Endothelial cell of umbilical vein (primary cell): Measurements from ENCODE around the gene DLG5. TPM values are rescaled to one million over a fixed set of nuclear protein-coding genes. Genes with fewer than 3 reads are reported as not detected.
A peak's percentile ranks its signal among the peaks of the same experiment; 100 is the strongest.

Experiments used
- BruUV-seq: library from RNA; stranded (reverse); fragments of 400-500 nt; replicated peaks from 2 replicates; lab custom pipeline; 2021; lab: Mats Ljungman, UMichigan
- CTCF ChIA-PET: fragments of 300-600, 350-600 bp; sonication (Branson Sonifier 250); formaldehyde crosslinking; loops from one replicate; lab custom pipeline; 2021; ENCODE audit warnings: antibody characterized with exemption, inconsistent platforms; lab: Charles Lee
- POLR2A ChIA-PET: fragments of 300-600, 350-600 bp; sonication (Branson Sonifier 250); formaldehyde crosslinking; loops from one replicate; lab custom pipeline; 2021; ENCODE audit warnings: antibody characterized with exemption, inconsistent platforms; lab: Charles Lee
- DNase-seq: peaks from one replicate; pipeline ENCODE4 v3.0.0-alpha.2; 2011; ENCODE audit warnings: low read depth, low spot score
- FAIRE-seq: peaks from 2 replicates; lab custom pipeline; 2011; peaks lifted over from hg19 to GRCh38; lab: Jason Lieb, UNC
- H2AFZ ChIP-seq: 2 replicates; pipeline ENCODE4 v1.6.0; 2012; ENCODE audit warnings: low read depth, low read length, control low read depth, inconsistent platforms
- H3K27ac ChIP-seq: 2 replicates; pipeline ENCODE4 v1.5.1; 2011; ENCODE audit warnings: low read depth, mild to moderate bottlenecking, control low read depth, low read length, moderate library complexity; ENCODE audit not compliant: insufficient read depth
- H3K27me3 ChIP-seq, 2 experiments: 2 replicates each; pipeline versions ENCODE4 v1.6.0 to v1.6.1; 2011; ENCODE audit warnings: low read length in 2 of 2, mixed read lengths in 1 of 2; ENCODE audit not compliant: control insufficient read depth in 2 of 2, insufficient read depth in 2 of 2
- H3K36me3 ChIP-seq, 2 experiments: 2 replicates in 1 of 2; 3 replicates in 1 of 2; pipeline ENCODE4 v1.5.1; 2011; ENCODE audit warnings: low read length in 2 of 2, mild to moderate bottlenecking in 1 of 2, moderate library complexity in 1 of 2; ENCODE audit not compliant: control insufficient read depth in 2 of 2, insufficient read depth in 2 of 2; ENCODE audit errors: extremely low read depth in 1 of 2
- H3K4me1 ChIP-seq: 3 replicates; pipeline ENCODE4 v1.5.1; 2011; ENCODE audit warnings: mild to moderate bottlenecking, low read length; ENCODE audit not compliant: control insufficient read depth, insufficient read depth; ENCODE audit errors: extremely low read depth
- H3K4me2 ChIP-seq: 2 replicates; pipeline ENCODE4 v1.6.1; 2011; ENCODE audit warnings: low read length, control low read depth, mixed read lengths; ENCODE audit not compliant: insufficient read depth
- H3K4me3 ChIP-seq, 3 experiments: fragments of 200-600 bp in 1 of 3; sonication (generic), shearing (Covaris generic) in 1 of 3; replicated peaks in 1 of 3; 2 replicates each; pipeline ENCODE4 v1.5.1; 2011 to 2016; ENCODE audit warnings: control low read depth in 3 of 3, low read length in 3 of 3, mild to moderate bottlenecking in 2 of 3, inconsistent platforms in 1 of 3, low read depth in 1 of 3, moderate library complexity in 1 of 3; ENCODE audit not compliant: insufficient read depth in 1 of 3
- H3K79me2 ChIP-seq: 2 replicates; pipeline ENCODE4 v1.6.0; 2012; ENCODE audit warnings: low read length, inconsistent platforms; ENCODE audit not compliant: control insufficient read depth, insufficient read depth
- H3K9ac ChIP-seq: replicated peaks from 2 replicates; pipeline ENCODE3; 2011; ENCODE audit warnings: low read length, control low read depth; ENCODE audit not compliant: insufficient read depth; ENCODE audit errors: extremely low read depth
- H3K9me1 ChIP-seq: replicated peaks from 3 replicates; pipeline ENCODE4 v1.6.0; 2011; ENCODE audit warnings: mild to moderate bottlenecking, low read length; ENCODE audit not compliant: control insufficient read depth, insufficient read depth; ENCODE audit errors: extremely low read depth
- H3K9me3 ChIP-seq: replicated peaks from 2 replicates; pipeline ENCODE4 v1.5.1; 2012; ENCODE audit warnings: low read length, inconsistent platforms; ENCODE audit not compliant: control insufficient read depth, insufficient read depth
- H4K20me1 ChIP-seq: replicated peaks from 2 replicates; pipeline ENCODE3; 2011; ENCODE audit warnings: mild to moderate bottlenecking, low read length; ENCODE audit not compliant: control insufficient read depth, insufficient read depth; ENCODE audit errors: extremely low read depth
- EZH2 ChIP-seq: IDR thresholded peaks from 2 replicates; pipeline ENCODE4 v1.6.1; 2012; ENCODE audit warnings: borderline replicate concordance, low read depth, mild to moderate bottlenecking, moderate library complexity, low read length, inconsistent platforms; ENCODE audit not compliant: severe bottlenecking
- FOS ChIP-seq: IDR thresholded peaks from 2 replicates; pipeline ENCODE4 v1.6.1; 2011; ENCODE audit warnings: mild to moderate bottlenecking, low read length, moderate library complexity, borderline replicate concordance; ENCODE audit not compliant: insufficient read depth
- GATA2 ChIP-seq: IDR thresholded peaks from 2 replicates; pipeline ENCODE4 v1.7.0; 2011; ENCODE audit warnings: low read depth, mild to moderate bottlenecking, moderate library complexity, mixed read lengths, low read length; ENCODE audit not compliant: insufficient read length, insufficient read depth
- JUN ChIP-seq: IDR thresholded peaks from 2 replicates; pipeline ENCODE4 v1.6.1; 2011; ENCODE audit warnings: borderline replicate concordance, low read depth; ENCODE audit not compliant: insufficient read length, insufficient read depth
- MAX ChIP-seq: IDR thresholded peaks from 2 replicates; pipeline ENCODE4 v1.6.1; 2011; ENCODE audit not compliant: insufficient read depth, insufficient read length
- MYC ChIP-seq: IDR thresholded peaks from one replicate; pipeline ENCODE4 v1.6.1; 2011; ENCODE audit warnings: mild to moderate bottlenecking, low read depth, low read length
- POLR2A ChIP-seq: IDR thresholded peaks from 2 replicates; pipeline ENCODE4 v1.6.1; 2012; ENCODE audit warnings: low read depth, mild to moderate bottlenecking, control low read depth, low read length
- POLR2AphosphoS5 ChIP-seq: IDR thresholded peaks from 2 replicates; pipeline ENCODE4 v1.6.1; 2012; ENCODE audit warnings: low read depth, mild to moderate bottlenecking, control low read depth, low read length, moderate library complexity; ENCODE audit not compliant: insufficient read depth
- dilution Hi-C: fragments of 300-500 bp; cut with MboI; formaldehyde crosslinking; loops from one replicate; pipeline ENCODE4 v1.15.0; 2019; ENCODE audit warnings: low sequenced_read_pairs; ENCODE audit not compliant: extremely low pct_ligation_motif_present
- intact Hi-C: fragments of 100-400 bp; cut with micrococcal nuclease; formaldehyde crosslinking; loops from one replicate; pipeline ENCODE4 v1.10.0; 2022
- polyA plus RNA-seq, 4 experiments: library from polyadenylated mRNA; depleted of rRNA in 3 of 4; stranded (reverse) in 3 of 4; unstranded in 1 of 4; fragments of >200 nt; gene quantifications; 2 replicates each; pipeline versions ENCODE4 v1.2.1 to v1.2.3, GENCODE V29; 2011 to 2012; ENCODE audit warnings: missing spikeins in 1 of 4
- total RNA-seq: library from RNA; stranded (reverse); gene quantifications from 2 replicates; pipeline ENCODE4 v1.2.3, GENCODE V29; 2021
- TF ChIP-seq, protein P1 (sequence below), 2 donors: IDR thresholded peaks; 1 replicate in 1 of 2; 2 replicates in 1 of 2; pipeline ENCODE4 v1.5.1; 2011; ENCODE audit warnings: low read length in 2 of 2, mild to moderate bottlenecking in 2 of 2, moderate library complexity in 2 of 2, control low read depth in 1 of 2, inconsistent platforms in 1 of 2, low read depth in 1 of 2; ENCODE audit not compliant: insufficient read depth in 1 of 2; ENCODE audit errors: extremely low read depth in 1 of 2

The DLG5 gene
- total and polyA plus RNA-seq, 2 donors (not counting 3 experiments of a cell fraction or from before 2014, with no cell fraction given) = 12.3 to 24.9 TPM

- Histone ChIP-seq H3K27ac (peak overlapping the region; percentile 42), H3K79me2 (no peaks in the 10 kb centered on the region), H3K9me3 (no peaks in the 10 kb centered on the region), H3K4me3 (no peak overlapping the region), H2AFZ (no peak overlapping the region), H3K4me2 (peak overlapping the region; percentile 24), H3K9me1 (no peaks in the 10 kb centered on the region), H3K36me3 (peaks cover 3 to 19% of the 10 kb centered on the region in 2 experiments), H3K9ac (no peak overlapping the region), H3K4me1 (peaks cover 10% of the 10 kb centered on the region), H3K27me3 (no peaks in the 10 kb centered on the region), H4K20me1 (no peaks in the 10 kb centered on the region)
- POLR2A ChIA-PET = no interaction called here
- TF ChIP-seq GATA2 (no peak), POLR2AphosphoS5 (no peak), JUN (no peak), EZH2 (no peak), FOS (no peak), POLR2A (no peak), MYC (no peak), MAX (no peak)
- TF ChIP-seq, protein P1, sequence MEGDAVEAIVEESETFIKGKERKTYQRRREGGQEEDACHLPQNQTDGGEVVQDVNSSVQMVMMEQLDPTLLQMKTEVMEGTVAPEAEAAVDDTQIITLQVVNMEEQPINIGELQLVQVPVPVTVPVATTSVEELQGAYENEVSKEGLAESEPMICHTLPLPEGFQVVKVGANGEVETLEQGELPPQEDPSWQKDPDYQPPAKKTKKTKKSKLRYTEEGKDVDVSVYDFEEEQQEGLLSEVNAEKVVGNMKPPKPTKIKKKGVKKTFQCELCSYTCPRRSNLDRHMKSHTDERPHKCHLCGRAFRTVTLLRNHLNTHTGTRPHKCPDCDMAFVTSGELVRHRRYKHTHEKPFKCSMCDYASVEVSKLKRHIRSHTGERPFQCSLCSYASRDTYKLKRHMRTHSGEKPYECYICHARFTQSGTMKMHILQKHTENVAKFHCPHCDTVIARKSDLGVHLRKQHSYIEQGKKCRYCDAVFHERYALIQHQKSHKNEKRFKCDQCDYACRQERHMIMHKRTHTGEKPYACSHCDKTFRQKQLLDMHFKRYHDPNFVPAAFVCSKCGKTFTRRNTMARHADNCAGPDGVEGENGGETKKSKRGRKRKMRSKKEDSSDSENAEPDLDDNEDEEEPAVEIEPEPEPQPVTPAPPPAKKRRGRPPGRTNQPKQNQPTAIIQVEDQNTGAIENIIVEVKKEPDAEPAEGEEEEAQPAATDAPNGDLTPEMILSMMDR (IDR thresholded peaks at IDR 0.05; ENCODE audit: extremely low read depth in 1 of 2, insufficient read depth in 1 of 2, low read depth in 1 of 2, low read length in 2 of 2) = no peak
- intact Hi-C loops = no loop called here
- FAIRE-seq (peak; percentile 56), DNase-seq (peak; percentile 8)
- dilution Hi-C loops = no loop called here
- no TSS peak for BruUV-seq
- CTCF ChIA-PET = interaction anchor here (0.6 to 1.1 kb wide), 3 partner anchors 9 to 662 kb away, joined by 3 read pairs; no protein-coding TSS in a partner anchor
These were observed 90.2 kb downstream of the DLG5 start for GRCh38 chr10:77836299-77836820.
